Mucosa of rectum (tissue), 2 donors: Measurements from ENCODE around the gene LPAR1.

Experiments
- H3K27ac ChIP-seq, 2 donors: one replicate each; pipeline ENCODE4 v1.7.0; 2013; ENCODE audit warnings: inconsistent platforms in 2 of 2, low read depth in 2 of 2, low read length in 2 of 2
- H3K27me3 ChIP-seq, 2 donors: one replicate each; pipeline ENCODE4 v1.7.0; 2013; ENCODE audit warnings: low read length in 2 of 2; ENCODE audit not compliant: control insufficient read depth in 2 of 2, insufficient read depth in 2 of 2
- H3K36me3 ChIP-seq, 2 donors: one replicate each; pipeline ENCODE4 v1.7.0; 2013; ENCODE audit warnings: low read length in 2 of 2; ENCODE audit not compliant: control insufficient read depth in 2 of 2, insufficient read depth in 2 of 2
- H3K4me1 ChIP-seq, 2 donors: one replicate each; pipeline ENCODE4 v1.7.0; 2013; ENCODE audit warnings: low read length in 2 of 2, mild to moderate bottlenecking in 1 of 2; ENCODE audit not compliant: control insufficient read depth in 2 of 2, insufficient read depth in 2 of 2
- H3K4me3 ChIP-seq, 2 donors: one replicate each; pipeline ENCODE4 v1.7.0; 2013; ENCODE audit warnings: low read length in 2 of 2
- H3K9ac ChIP-seq, 2 donors: one replicate each; pipeline ENCODE4 v1.7.0; 2013; ENCODE audit warnings: low read length in 2 of 2, low read depth in 1 of 2, mild to moderate bottlenecking in 1 of 2
- H3K9me3 ChIP-seq, 2 donors: one replicate each; pipeline ENCODE4 v1.7.0; 2013; ENCODE audit warnings: low read length in 2 of 2; ENCODE audit not compliant: control insufficient read depth in 2 of 2
- donor health status: healthy.
- donor health status: Normal muscosa, but diverticular disease.

LPAR1 gene

GRCh38 chr9:110892689-110893088, 145.6 kb downstream of the LPAR1 start:
- Histone ChIP-seq H3K9me3 (no peaks in the 10 kb centered on the region), H3K27ac (no peak overlapping the region), H3K9ac (no peak overlapping the region), H3K4me3 (no peak overlapping the region), H3K27me3 (no peaks in the 10 kb centered on the region), H3K36me3 (no peaks in the 10 kb centered on the region), H3K4me1 (no peaks in the 10 kb centered on the region)

GRCh38 chr9:110891760-110892159, 146.5 kb downstream of the LPAR1 start:
- Histone ChIP-seq H3K4me1 (no peaks in the 10 kb centered on the region), H3K27me3 (no peaks in the 10 kb centered on the region), H3K4me3 (no peak overlapping the region), H3K9me3 (no peaks in the 10 kb centered on the region), H3K27ac (no peak overlapping the region), H3K9ac (no peak overlapping the region), H3K36me3 (no peaks in the 10 kb centered on the region)

GRCh38 chr9:110890416-110890815, 147.9 kb downstream of the LPAR1 start:
- no peaks in the 10 kb centered on the region for H3K27me3 ChIP-seq
- H3K27ac ChIP-seq: no peak overlapping the region
- H3K4me1 ChIP-seq: no peaks in the 10 kb centered on the region
- no peaks in the 10 kb centered on the region for H3K36me3 ChIP-seq
- H3K4me3 ChIP-seq: no peak overlapping the region
- no peak overlapping the region for H3K9ac ChIP-seq
- no peaks in the 10 kb centered on the region for H3K9me3 ChIP-seq

GRCh38 chr9:110887276-110887675, 151.0 kb downstream of the LPAR1 start:
- Histone ChIP-seq H3K36me3 (no peaks in the 10 kb centered on the region), H3K9me3 (no peaks in the 10 kb centered on the region), H3K27ac (no peak overlapping the region), H3K27me3 (no peaks in the 10 kb centered on the region), H3K9ac (no peak overlapping the region), H3K4me1 (no peaks in the 10 kb centered on the region), H3K4me3 (no peak overlapping the region)

- Histone ChIP-seq H3K4me1 (no peaks in the 10 kb centered on the region), H3K9ac (no peak overlapping the region), H3K27me3 (no peaks in the 10 kb centered on the region), H3K4me3 (no peak overlapping the region), H3K9me3 (no peaks in the 10 kb centered on the region), H3K27ac (no peak overlapping the region), H3K36me3 (no peaks in the 10 kb centered on the region)
Observed at GRCh38 chr9:110886832-110887231, 151.4 kb downstream of the LPAR1 start.

- H3K9me3 ChIP-seq: no peaks in the 10 kb centered on the region
- H3K27me3 ChIP-seq: no peaks in the 10 kb centered on the region
- H3K27ac ChIP-seq: no peak overlapping the region
Observed at GRCh38 chr9:110880189-110880588, 158.1 kb downstream of the LPAR1 start.

GRCh38 chr9:110877374-110877773, 160.9 kb downstream of the LPAR1 start:
- Histone ChIP-seq H3K27me3 (no peaks in the 10 kb centered on the region), H3K9me3 (no peaks in the 10 kb centered on the region), H3K9ac (no peak overlapping the region), H3K4me1 (no peaks in the 10 kb centered on the region), H3K27ac (no peak overlapping the region), H3K36me3 (peaks cover 0 to 4% of the 10 kb centered on the region in 2 donors), H3K4me3 (no peak overlapping the region)

More at GRCh38 chr9:110880189-110880588, 158.1 kb downstream of the LPAR1 start:
- Histone ChIP-seq H3K9ac (no peak overlapping the region), H3K36me3 (no peaks in the 10 kb centered on the region), H3K4me3 (no peak overlapping the region), H3K4me1 (no peaks in the 10 kb centered on the region)

- peaks cover 0 to 4% of the 10 kb centered on the region in 2 donors for H3K36me3 ChIP-seq
- H3K27me3 ChIP-seq: no peaks in the 10 kb centered on the region
- no peaks in the 10 kb centered on the region for H3K4me1 ChIP-seq
- H3K4me3 ChIP-seq: no peak overlapping the region
- H3K27ac ChIP-seq: no peak overlapping the region
- no peaks in the 10 kb centered on the region for H3K9me3 ChIP-seq
- H3K9ac ChIP-seq: no peak overlapping the region
Observed at GRCh38 chr9:110876929-110877328, 161.3 kb downstream of the LPAR1 start.

- H3K9me3 ChIP-seq: no peaks in the 10 kb centered on the region
- no peak overlapping the region for H3K9ac ChIP-seq
- no peak overlapping the region for H3K4me3 ChIP-seq
- no peaks in the 10 kb centered on the region for H3K4me1 ChIP-seq
- no peaks in the 10 kb centered on the region for H3K27me3 ChIP-seq
- H3K27ac ChIP-seq: no peak overlapping the region
- peaks cover 0 to 4% of the 10 kb centered on the region in 2 donors for H3K36me3 ChIP-seq
Observed at GRCh38 chr9:110874963-110875674, 163.2 kb downstream of the LPAR1 start.

- H3K27me3 ChIP-seq: no peaks in the 10 kb centered on the region
- no peak overlapping the region for H3K27ac ChIP-seq
- H3K36me3 ChIP-seq: peaks cover 0 to 4% of the 10 kb centered on the region in 2 donors
- H3K9ac ChIP-seq: no peak overlapping the region
- no peaks in the 10 kb centered on the region for H3K9me3 ChIP-seq
- H3K4me3 ChIP-seq: no peak overlapping the region
- H3K4me1 ChIP-seq: no peaks in the 10 kb centered on the region
Observed at GRCh38 chr9:110872920-110873319, 165.3 kb downstream of the LPAR1 start.
